ENCODE data around the gene GPATCH2L.

DNA sequence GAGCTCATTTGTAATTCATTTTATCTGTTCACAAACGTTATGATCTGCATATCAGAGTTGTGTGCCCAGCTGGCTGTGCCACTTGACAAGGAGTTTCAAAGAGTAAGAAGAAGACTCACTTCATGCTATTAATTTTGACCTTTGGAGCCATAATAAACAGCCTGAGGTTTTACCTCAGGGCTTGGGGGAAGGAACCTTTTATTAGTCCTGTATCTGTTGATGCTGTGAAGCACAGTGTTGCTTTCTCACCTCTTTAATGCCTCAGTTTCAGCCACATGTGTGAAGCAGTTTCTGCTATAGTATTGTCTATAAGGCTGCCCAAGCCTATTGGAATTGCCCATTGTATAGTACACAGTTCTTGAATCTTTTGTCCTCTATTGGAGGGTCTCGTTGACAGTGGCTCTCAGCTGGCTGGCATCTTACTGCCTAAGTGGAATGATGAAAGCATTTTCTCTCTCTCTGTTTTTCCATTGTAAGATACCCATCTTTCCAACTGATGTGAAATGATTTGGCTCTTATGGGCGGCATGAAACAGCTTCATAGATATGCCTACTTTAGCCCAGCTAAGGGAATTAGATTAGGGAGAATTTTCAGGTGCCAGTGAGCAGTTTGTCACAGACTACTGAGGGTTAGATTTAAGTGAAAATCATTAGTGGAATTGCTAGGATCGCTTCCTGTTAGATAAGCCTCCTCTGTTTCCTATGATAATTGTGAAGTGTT is 34.7 kb downstream of the GPATCH2L start:
- TF ChIP-seq EZH2 (optimal IDR thresholded peaks at IDR 0.05; ENCODE audit: low read depth, low read length): no peak
- TF ChIP-seq, protein P1, sequence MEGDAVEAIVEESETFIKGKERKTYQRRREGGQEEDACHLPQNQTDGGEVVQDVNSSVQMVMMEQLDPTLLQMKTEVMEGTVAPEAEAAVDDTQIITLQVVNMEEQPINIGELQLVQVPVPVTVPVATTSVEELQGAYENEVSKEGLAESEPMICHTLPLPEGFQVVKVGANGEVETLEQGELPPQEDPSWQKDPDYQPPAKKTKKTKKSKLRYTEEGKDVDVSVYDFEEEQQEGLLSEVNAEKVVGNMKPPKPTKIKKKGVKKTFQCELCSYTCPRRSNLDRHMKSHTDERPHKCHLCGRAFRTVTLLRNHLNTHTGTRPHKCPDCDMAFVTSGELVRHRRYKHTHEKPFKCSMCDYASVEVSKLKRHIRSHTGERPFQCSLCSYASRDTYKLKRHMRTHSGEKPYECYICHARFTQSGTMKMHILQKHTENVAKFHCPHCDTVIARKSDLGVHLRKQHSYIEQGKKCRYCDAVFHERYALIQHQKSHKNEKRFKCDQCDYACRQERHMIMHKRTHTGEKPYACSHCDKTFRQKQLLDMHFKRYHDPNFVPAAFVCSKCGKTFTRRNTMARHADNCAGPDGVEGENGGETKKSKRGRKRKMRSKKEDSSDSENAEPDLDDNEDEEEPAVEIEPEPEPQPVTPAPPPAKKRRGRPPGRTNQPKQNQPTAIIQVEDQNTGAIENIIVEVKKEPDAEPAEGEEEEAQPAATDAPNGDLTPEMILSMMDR (IDR thresholded peaks at IDR 0.05; ENCODE audit: low read length): no peak
